ENCODE data around the gene FOXP4. TPM values are rescaled to one million over a fixed set of nuclear protein-coding genes. Genes with fewer than 3 reads are reported as not detected.

FOXP4 gene
- polyA plus RNA-seq, 1 of the 3 experiments (the other 2 are of a cell fraction), result 7.3 TPM

Small RNA genes lying within 50 kb of the gene (small RNA-seq; reads per million reads assigned to genes)
- gene MIR4641, result 0 to 1.3 (median 0) reads per million in 7 experiments

Other genes with a start within 250 kb of the FOXP4 start
- gene NCR2, start 210.8 kb upstream of the FOXP4 start, polyA plus RNA-seq (2012; rRNA removed), result not detected in 2 replicates
- 6.3 and 7.0 TPM in 2 replicates for gene MDFI, start 92.1 kb downstream of the FOXP4 start, polyA plus RNA-seq (2012; rRNA removed)
- 6.2 and 6.7 TPM in 2 replicates for gene TFEB, start 189.2 kb downstream of the FOXP4 start, polyA plus RNA-seq (2012; rRNA removed)
- not detected in 2 replicates for gene PGC, start 201.0 kb downstream of the FOXP4 start, polyA plus RNA-seq (2012; rRNA removed)
- gene FRS3, start 233.5 kb downstream of the FOXP4 start, polyA plus RNA-seq (2012; rRNA removed), result 7.5 and 8.6 TPM in 2 replicates
- 3.9 and 5.0 TPM in 2 replicates for gene PRICKLE4, start 234.4 kb downstream of the FOXP4 start, polyA plus RNA-seq (2012; rRNA removed)
- 493 and 565 TPM in 2 replicates for gene TOMM6, start 241.3 kb downstream of the FOXP4 start, polyA plus RNA-seq (2012; rRNA removed)